DND-41 (cell line): ENCODE measurements around the gene GNB1L.
A peak's percentile ranks its signal among the peaks of the same experiment; 100 is the strongest.

Experiments
- ATAC-seq: fragments of 200-7000 bp; cut with Tn5 transposase; 3 replicates; pipeline ENCODE4 v1.9.1; 2021; ENCODE audit warnings: low read depth; ENCODE audit not compliant: insufficient read depth
- DNase-seq: peaks from one replicate; pipeline ENCODE4 v3.0.0-alpha.2; 2020
- H2AFZ ChIP-seq: 2 replicates; pipeline ENCODE4 v1.6.0; 2012; ENCODE audit warnings: low read depth, low read length
- H3K27ac ChIP-seq: 2 replicates; pipeline ENCODE4 v1.5.1; 2012; ENCODE audit warnings: low read length, inconsistent platforms
- H3K27me3 ChIP-seq: fragments of 200-600 bp; sonication (generic); 2 replicates; pipeline ENCODE4 v1.6.0; 2012; ENCODE audit warnings: low read length, mild to moderate bottlenecking, inconsistent platforms; ENCODE audit not compliant: insufficient read depth, poor library complexity
- H3K36me3 ChIP-seq: 2 replicates; pipeline ENCODE4 v1.5.1; 2012; ENCODE audit warnings: low read length, inconsistent platforms; ENCODE audit not compliant: insufficient read depth
- H3K4me1 ChIP-seq: 2 replicates; pipeline ENCODE4 v1.5.1; 2012; ENCODE audit warnings: mild to moderate bottlenecking, low read length; ENCODE audit not compliant: insufficient read depth
- H3K4me2 ChIP-seq: 2 replicates; pipeline ENCODE4 v1.6.0; 2012; ENCODE audit warnings: mild to moderate bottlenecking, moderate library complexity, low read length, inconsistent platforms; ENCODE audit not compliant: insufficient read depth
- H3K4me3 ChIP-seq, 2 experiments: fragments of 200-600 bp in 1 of 2; shearing (Covaris generic) in 1 of 2; 2 replicates each; pipeline ENCODE4 v1.5.1; 2012 to 2016; ENCODE audit warnings: inconsistent platforms in 2 of 2, low read length in 2 of 2, mild to moderate bottlenecking in 2 of 2, low read depth in 1 of 2, moderate library complexity in 1 of 2
- H3K79me2 ChIP-seq: 2 replicates; pipeline ENCODE4 v1.6.0; 2012; ENCODE audit warnings: low read length, inconsistent platforms; ENCODE audit not compliant: insufficient read depth
- H3K9ac ChIP-seq: 2 replicates; pipeline ENCODE4 v1.6.0; 2012; ENCODE audit warnings: low read depth, mild to moderate bottlenecking, inconsistent platforms, low read length, moderate library complexity
- H3K9me3 ChIP-seq: 2 replicates; pipeline ENCODE4 v1.5.1; 2012; ENCODE audit warnings: low read length, moderate library complexity, mild to moderate bottlenecking, inconsistent platforms; ENCODE audit not compliant: insufficient read depth, severe bottlenecking
- H4K20me1 ChIP-seq: 2 replicates; pipeline ENCODE4 v1.6.0; 2012; ENCODE audit warnings: low read length; ENCODE audit not compliant: insufficient read depth
- CTCF ChIP-seq: IDR thresholded peaks from 2 replicates; pipeline ENCODE4 v1.5.1; 2012; ENCODE audit warnings: borderline replicate concordance, low read length, moderate library complexity, mild to moderate bottlenecking; ENCODE audit not compliant: poor library complexity, severe bottlenecking; ENCODE audit errors: extremely low read depth
- EZH2 ChIP-seq: IDR thresholded peaks from 3 replicates; pipeline ENCODE4 v1.6.1; 2012; ENCODE audit warnings: borderline replicate concordance, low read depth, mild to moderate bottlenecking, moderate library complexity, low read length, inconsistent platforms; ENCODE audit not compliant: severe bottlenecking

Gene GNB1L

DNA sequence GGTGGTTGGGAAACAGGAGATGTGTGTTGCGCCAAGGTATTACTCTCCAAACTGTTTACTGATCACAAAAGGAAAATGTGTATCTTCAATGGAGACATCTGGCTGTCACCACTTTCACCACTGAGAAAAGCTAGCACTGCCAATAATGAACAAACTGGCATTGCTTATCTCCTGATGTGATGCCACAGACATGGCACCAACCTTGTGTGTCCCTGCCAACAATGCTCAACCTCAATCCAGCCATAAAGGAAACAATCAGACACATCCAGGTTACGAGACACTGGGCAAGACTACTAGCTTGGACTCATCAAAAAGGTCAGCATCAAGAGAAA, 28.1 kb downstream of the GNB1L start:
- Histone ChIP-seq H2AFZ (no peak overlapping the region), H3K4me1 (no peaks in the 10 kb centered on the region), H3K79me2 (peaks cover 62% of the 10 kb centered on the region), H3K27me3 (no peaks in the 10 kb centered on the region), H3K36me3 (peaks cover 1% of the 10 kb centered on the region; the same call in 1 of the 2 replicates), H3K9ac (no peak overlapping the region), H3K9me3 (no peaks in the 10 kb centered on the region), H3K27ac (no peak overlapping the region), H3K4me3 (no peak overlapping the region), H3K4me2 (no peak overlapping the region), H4K20me1 (peaks cover 24% of the 10 kb centered on the region)
- DNase-seq, result peak; percentile 2
- ATAC-seq, result no peak
- no peak for TF ChIP-seq CTCF

GRCh38 chr22:19825904-19826618, 28.6 kb downstream of the GNB1L start:
- ATAC-seq, result no peak
- Histone ChIP-seq H3K79me2 (peaks cover 60% of the 10 kb centered on the region), H4K20me1 (peaks cover 27% of the 10 kb centered on the region), H3K9ac (no peak overlapping the region), H3K4me2 (no peak overlapping the region), H3K4me1 (no peaks in the 10 kb centered on the region), H3K27ac (no peak overlapping the region), H3K9me3 (no peaks in the 10 kb centered on the region), H3K36me3 (peaks cover 7% of the 10 kb centered on the region; the same call in 1 of the 2 replicates), H2AFZ (no peak overlapping the region), H3K4me3 (no peak overlapping the region), H3K27me3 (no peaks in the 10 kb centered on the region)
- TF ChIP-seq CTCF (no peak), EZH2 (no peak)
- DNase-seq, result peak; percentile 0

GRCh38 chr22:19824926-19825339, 29.7 kb downstream of the GNB1L start:
- H2AFZ ChIP-seq, result no peak overlapping the region
- H3K79me2 ChIP-seq, result peaks cover 48% of the 10 kb centered on the region
- H3K36me3 ChIP-seq, result peaks cover 18% of the 10 kb centered on the region
- H3K27me3 ChIP-seq, result no peaks in the 10 kb centered on the region
- H4K20me1 ChIP-seq, result peaks cover 31% of the 10 kb centered on the region
- H3K4me2 ChIP-seq, result no peak overlapping the region
- no peaks in the 10 kb centered on the region for H3K9me3 ChIP-seq
- H3K4me1 ChIP-seq, result no peaks in the 10 kb centered on the region
- no peak for TF ChIP-seq EZH2
- no peak for TF ChIP-seq CTCF
- H3K27ac ChIP-seq, result peak overlapping the region; percentile 25; the same call in 1 of the 2 replicates
- no peak overlapping the region for H3K9ac ChIP-seq
- ATAC-seq (no peak), DNase-seq (peak; percentile 3)
- H3K4me3 ChIP-seq, result no peak overlapping the region
